Progenitor cell of endocrine pancreas (in vitro differentiated cells): ENCODE data around the gene C1QTNF5. TPM values are rescaled to one million over a fixed set of nuclear protein-coding genes. Genes with fewer than 3 reads are reported as not detected.

ENCODE experiments used
- DNase-seq: peaks from one replicate; pipeline ENCODE4 v3.0.0; 2021; ENCODE audit warnings: low spot score; ENCODE audit not compliant: unreplicated experiment
- H3K27ac Mint-ChIP-seq: 2 replicates; pipeline ENCODE4 v1.8.0; 2021; ENCODE audit warnings: mild to moderate bottlenecking, moderate library complexity, mixed read lengths
- H3K27me3 Mint-ChIP-seq: 2 replicates; pipeline ENCODE4 v1.8.0; 2021; ENCODE audit warnings: mixed read lengths
- H3K36me3 Mint-ChIP-seq: 2 replicates; pipeline ENCODE4 v1.8.0; 2022; ENCODE audit warnings: mixed read lengths; ENCODE audit not compliant: insufficient read depth
- H3K4me1 Mint-ChIP-seq: 2 replicates; pipeline ENCODE4 v1.8.0; 2021; ENCODE audit warnings: low read depth, mixed read lengths
- H3K4me3 Mint-ChIP-seq: 2 replicates; pipeline ENCODE4 v1.8.0; 2021; ENCODE audit warnings: low read depth, mild to moderate bottlenecking, moderate library complexity, mixed read lengths
- H3K9me3 Mint-ChIP-seq: 2 replicates; pipeline ENCODE4 v1.8.0; 2021; ENCODE audit warnings: low read depth, mixed read lengths
- total RNA-seq: library from RNA; stranded (reverse); gene quantifications from 2 replicates; pipeline ENCODE4 v1.2.1, GENCODE V29; 2021
- TF ChIP-seq, protein P1 (sequence below): fragments of 200-600 bp; sonication (generic); IDR thresholded peaks from one replicate; pipeline ENCODE4 v1.5.0; 2021; ENCODE audit warnings: antibody characterized with exemption, mild to moderate bottlenecking; ENCODE audit not compliant: unreplicated experiment

The C1QTNF5 gene
- total RNA-seq, 1 donor from 2014 or later, result 0.31 TPM

DNA sequence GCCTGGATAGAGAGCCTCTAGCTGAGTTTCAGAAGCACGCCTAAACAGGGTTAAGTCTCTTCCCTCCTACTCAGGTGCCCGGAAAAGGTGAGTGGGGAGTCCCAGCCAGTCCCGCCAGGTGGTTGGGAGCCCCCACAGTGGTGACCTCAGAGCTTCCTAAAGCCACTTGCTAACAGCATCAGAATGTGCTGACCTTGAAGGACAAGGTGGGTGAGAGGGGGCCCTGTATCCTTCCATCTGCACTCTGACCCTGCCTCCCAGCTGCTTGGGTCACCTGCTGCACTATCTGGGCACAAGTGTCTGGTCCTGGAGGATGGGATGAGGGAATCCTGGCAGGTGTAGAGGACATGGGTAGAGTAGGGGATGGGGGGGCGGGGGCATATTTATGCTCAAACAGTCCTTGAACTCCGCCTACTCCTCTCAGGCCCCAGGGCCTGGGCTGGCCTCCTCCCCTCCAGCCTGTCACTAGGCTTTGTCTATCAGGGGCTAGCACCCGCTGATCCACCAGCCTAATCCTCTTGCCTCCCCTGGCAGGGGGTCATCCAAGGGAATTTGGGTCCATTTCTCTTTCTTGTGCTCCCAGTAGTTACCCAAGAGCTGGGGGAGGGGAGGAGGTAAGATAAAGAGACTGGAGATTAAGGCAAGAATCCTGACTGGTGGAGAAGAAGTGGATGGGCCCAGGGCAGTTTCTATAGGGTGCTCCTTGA lies 37.4 kb upstream of the C1QTNF5 start:
- TF ChIP-seq, protein P1, sequence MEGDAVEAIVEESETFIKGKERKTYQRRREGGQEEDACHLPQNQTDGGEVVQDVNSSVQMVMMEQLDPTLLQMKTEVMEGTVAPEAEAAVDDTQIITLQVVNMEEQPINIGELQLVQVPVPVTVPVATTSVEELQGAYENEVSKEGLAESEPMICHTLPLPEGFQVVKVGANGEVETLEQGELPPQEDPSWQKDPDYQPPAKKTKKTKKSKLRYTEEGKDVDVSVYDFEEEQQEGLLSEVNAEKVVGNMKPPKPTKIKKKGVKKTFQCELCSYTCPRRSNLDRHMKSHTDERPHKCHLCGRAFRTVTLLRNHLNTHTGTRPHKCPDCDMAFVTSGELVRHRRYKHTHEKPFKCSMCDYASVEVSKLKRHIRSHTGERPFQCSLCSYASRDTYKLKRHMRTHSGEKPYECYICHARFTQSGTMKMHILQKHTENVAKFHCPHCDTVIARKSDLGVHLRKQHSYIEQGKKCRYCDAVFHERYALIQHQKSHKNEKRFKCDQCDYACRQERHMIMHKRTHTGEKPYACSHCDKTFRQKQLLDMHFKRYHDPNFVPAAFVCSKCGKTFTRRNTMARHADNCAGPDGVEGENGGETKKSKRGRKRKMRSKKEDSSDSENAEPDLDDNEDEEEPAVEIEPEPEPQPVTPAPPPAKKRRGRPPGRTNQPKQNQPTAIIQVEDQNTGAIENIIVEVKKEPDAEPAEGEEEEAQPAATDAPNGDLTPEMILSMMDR, result no peak
- Mint-ChIP-seq H3K27ac (peak overlapping the region; percentile 57), H3K4me3 (no peak overlapping the region), H3K27me3 (peaks cover 18% of the 10 kb centered on the region), H3K36me3 (no peaks in the 10 kb centered on the region), H3K4me1 (peaks cover 30% of the 10 kb centered on the region), H3K9me3 (no peaks in the 10 kb centered on the region)
- no peak for DNase-seq

DNA sequence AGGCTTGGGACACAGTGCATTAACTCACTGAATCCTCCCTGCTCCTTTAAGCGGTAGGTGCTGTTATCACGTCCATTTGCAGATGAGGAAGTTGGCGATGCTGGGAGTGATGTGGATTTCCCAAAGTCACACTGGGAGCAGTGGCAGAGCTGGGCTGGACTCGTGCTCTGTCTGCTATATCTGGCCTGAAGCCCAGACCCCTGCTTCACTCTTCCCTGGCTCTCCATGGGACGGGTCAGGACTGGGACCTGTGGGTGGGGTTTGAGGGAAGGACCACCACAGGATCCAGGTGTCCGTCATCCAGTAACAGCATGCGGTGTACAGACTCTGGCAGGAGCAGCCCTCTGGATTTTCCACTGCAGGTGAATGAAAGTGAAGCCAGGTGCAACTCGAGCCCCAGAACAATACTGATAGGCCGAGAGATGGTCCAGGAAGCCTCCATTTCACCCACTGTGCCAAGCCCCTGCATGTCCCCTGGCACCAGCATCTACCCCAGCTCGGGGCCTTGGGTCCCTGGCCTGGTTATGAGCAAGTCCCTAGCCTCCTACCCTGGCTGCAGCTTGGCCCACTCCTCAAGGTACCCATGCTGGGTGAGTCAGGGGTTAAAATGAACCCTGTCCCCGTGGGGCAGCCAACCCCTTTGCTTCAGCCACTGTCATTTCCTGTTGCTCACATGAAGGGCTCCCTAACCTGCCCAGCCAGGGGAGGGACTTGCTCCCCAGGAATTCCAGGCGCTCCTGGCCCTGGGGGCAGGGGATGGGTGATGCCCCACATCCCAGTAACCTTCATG lies 36.6 kb upstream of the C1QTNF5 start:
- no peaks in the 10 kb centered on the region for H3K36me3 Mint-ChIP-seq
- peaks cover 18% of the 10 kb centered on the region for H3K27me3 Mint-ChIP-seq
- DNase-seq, result no peak
- H3K27ac Mint-ChIP-seq, result no peak overlapping the region
- peaks cover 30% of the 10 kb centered on the region for H3K4me1 Mint-ChIP-seq
- TF ChIP-seq, protein P1, result no peak
- H3K4me3 Mint-ChIP-seq, result no peak overlapping the region
- H3K9me3 Mint-ChIP-seq, result no peaks in the 10 kb centered on the region

DNA sequence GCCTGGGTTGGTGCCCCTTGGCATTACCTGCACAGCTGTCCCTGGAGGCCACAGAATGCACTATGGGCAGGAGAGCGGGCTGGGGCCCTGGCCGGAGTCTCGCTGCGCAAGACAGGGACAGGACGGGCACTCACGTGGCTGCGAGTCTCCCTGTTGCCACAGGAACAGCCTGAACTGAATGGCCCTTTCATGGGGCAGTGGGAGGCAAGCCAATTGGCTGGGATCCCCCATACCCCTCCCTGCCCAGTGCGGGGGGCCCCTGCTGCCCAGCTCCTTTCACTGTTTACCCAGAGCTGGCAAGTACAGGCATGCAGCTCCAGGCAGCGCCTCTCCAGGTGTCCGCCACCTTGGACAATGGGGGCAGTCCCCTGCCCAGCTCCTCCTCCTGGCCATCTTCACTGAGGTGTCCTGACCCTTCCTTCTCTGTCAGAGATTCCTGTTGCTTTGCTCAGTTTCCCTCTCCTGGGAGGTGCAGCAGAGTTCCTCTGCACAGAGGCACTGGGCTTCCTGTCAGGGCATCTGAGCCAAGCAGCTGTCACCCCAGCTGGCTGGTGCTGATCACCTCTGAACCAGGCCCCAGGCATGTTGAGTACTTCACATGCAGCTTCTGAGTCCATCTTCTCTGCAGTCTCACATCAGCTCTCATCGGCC lies 35.6 kb upstream of the C1QTNF5 start:
- H3K27ac Mint-ChIP-seq, result no peak overlapping the region
- no peaks in the 10 kb centered on the region for H3K36me3 Mint-ChIP-seq
- no peaks in the 10 kb centered on the region for H3K9me3 Mint-ChIP-seq
- H3K4me3 Mint-ChIP-seq, result no peak overlapping the region
- TF ChIP-seq, protein P1, result no peak
- no peak for DNase-seq
- peaks cover 15% of the 10 kb centered on the region for H3K27me3 Mint-ChIP-seq
- peaks cover 29% of the 10 kb centered on the region for H3K4me1 Mint-ChIP-seq

DNA sequence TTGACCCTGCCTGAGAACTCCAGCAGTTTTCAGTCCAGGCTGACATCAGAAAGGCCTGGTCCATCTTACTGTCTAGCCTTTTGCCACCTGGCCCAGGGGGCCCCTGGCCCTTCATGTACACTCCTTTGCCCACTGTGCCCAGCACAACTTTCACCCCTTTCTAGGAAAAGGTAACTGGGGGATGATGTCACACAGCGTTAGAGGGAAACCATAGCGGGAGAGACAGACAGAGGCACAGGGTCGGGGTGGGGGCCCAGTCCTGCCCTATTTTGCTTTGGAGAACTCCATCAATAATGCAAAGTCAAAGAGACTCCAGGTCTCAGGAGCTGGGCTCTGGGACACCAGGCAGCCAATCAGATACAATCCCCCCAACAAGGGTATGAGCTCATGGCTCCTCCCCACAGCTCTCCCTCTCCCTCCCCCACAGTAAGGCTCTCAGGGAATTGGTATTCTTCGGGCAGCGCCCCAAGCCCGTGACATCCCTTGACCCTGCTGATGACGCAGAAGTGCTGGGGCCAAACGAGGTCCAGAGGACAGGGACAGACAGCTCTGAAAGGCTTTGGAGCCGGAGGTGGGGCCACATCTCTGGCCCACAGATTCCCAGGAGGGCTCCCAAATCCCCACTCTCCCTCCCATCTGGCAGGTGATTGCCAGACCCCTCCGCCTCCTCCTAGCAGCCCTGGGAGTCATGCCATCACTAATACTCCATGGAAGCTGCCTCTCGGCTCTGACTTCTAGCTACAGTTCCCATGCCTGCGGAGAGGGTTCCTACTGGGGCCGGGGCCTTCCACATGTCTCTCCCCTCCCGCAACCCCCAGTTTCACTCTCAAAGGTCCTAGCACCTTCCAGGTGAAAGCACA lies 34.9 kb upstream of the C1QTNF5 start:
- Mint-ChIP-seq H3K4me1 (peaks cover 26% of the 10 kb centered on the region), H3K27me3 (peaks cover 10% of the 10 kb centered on the region), H3K4me3 (no peak overlapping the region), H3K36me3 (no peaks in the 10 kb centered on the region), H3K9me3 (no peaks in the 10 kb centered on the region), H3K27ac (no peak overlapping the region)
- TF ChIP-seq, protein P1, result no peak
- DNase-seq, result no peak
